GM18873 (cell line): ENCODE measurements around the gene BCL2L12.
"Not testable (repeated sequence)": the region's sequence is repeated elsewhere in the genome, so short reads cannot be mapped to it uniquely, and the experiment has no call there.

Experiments used
- ATAC-seq: cut with Tn5 transposase; IDR thresholded peaks from one replicate; pipeline ENCODE4 v1.9.1; 2021; ENCODE audit warnings: mild to moderate bottlenecking, moderate library complexity, moderate number of reproducible peaks; ENCODE audit not compliant: unreplicated experiment, low FRiP score

The BCL2L12 gene

GRCh38 chr19:49665351-49666119, at the start of gene BCL2L12, which contains the start of gene IRF3:
BCL2L12 (plus strand) TSS chr19:49665933; CDS start chr19:49666693, 760 bp downstream.
IRF3 (minus strand) TSS chr19:49665857; CDS start chr19:49664838, 1,019 bp downstream.
- ATAC-seq, result peak; percentile 71

GRCh38 chr19:49616532-49616931, 49.2 kb upstream of the BCL2L12 start:
- ATAC-seq, result no peak

GRCh38 chr19:49616945-49617344, 48.8 kb upstream of the BCL2L12 start:
- no peak for ATAC-seq

DNA sequence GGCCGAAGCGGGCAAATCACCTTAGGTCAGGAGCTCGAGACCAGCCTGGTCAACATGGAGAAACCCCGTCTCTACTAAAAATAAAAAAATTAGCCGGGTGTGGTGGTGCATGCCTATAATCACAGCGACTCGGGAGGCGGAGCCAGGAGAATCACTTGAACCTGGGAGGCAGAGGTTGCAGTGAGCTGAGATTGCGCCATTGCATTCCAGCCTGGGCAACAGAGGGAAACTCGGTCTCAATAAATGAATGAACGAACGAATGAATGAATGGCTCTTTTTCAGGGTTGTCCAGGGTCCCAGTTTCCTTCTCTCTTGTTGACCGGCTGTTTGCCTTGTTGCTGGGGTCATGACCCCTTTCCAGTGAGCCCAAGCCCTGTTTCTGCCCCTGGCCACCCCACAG, 47.9 kb upstream of the BCL2L12 start:
- ATAC-seq, result not testable (repeated sequence)

DNA sequence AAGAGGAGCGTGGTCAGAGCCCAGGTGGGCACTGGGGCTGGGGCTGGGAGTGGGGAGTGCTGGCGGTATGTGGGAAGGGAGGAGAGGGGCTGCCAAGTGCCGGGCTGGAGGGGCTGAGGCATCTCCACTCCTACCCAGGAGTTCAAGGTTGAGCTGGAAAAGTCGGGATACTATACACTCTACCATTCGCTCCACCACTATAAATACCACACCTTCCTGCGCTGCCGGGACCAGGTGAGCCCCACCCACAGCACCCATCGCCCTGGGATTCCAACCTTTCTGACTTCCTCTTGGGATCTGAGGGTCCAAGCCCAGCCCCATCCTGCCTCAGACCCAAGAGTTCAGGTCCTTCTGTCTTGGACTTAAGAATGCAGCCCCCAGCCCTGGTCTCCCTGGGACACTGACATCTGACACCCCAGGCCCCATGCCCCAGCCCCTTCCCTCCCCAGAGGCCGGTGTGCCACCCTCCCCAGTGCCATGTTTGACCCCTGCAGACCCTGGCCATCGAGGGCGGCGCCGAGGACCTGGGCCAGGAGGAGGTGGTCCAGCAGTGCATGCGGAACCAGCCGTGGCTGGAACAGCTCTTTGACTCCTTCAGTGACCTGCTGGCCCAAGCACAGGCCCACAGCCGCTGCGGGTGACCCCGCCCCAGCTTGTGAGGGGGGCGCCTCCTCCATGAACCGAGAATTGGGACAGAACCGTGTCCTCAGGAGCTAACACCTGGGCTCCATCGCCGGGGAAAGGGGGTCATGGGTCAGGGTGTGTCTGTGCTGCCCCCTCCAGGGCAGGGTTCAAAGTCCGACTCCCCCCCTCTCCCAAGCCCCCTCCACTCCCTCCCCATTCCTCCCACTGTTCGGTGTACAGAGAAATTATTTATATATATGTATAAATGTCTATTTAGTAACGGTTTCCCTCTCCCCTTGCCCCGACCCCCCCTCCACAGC, 40.5 kb upstream of the BCL2L12 start:
- no peak for ATAC-seq

GRCh38 chr19:49626226-49626625, 39.5 kb upstream of the BCL2L12 start:
- ATAC-seq, result no peak

DNA sequence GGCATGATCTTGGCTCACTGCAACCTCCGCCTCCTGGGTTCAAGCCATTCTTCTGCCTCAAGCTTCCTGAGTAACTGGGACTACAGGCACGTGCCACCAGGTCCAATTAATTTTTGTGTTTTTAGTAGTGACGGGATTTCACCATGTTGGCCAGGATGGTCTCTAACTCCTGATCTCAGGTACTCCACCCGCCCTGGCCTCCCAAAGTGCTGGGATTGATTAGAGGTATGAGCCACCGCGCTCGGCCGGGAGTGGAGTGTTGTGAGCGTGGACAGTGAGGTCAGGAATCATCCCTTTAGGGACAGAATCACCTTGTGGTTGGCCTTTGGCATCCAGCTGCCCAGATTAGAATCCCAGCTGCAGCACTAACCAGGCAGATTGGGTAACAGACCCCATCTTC, 36.1 kb upstream of the BCL2L12 start:
- ATAC-seq, result no peak

DNA sequence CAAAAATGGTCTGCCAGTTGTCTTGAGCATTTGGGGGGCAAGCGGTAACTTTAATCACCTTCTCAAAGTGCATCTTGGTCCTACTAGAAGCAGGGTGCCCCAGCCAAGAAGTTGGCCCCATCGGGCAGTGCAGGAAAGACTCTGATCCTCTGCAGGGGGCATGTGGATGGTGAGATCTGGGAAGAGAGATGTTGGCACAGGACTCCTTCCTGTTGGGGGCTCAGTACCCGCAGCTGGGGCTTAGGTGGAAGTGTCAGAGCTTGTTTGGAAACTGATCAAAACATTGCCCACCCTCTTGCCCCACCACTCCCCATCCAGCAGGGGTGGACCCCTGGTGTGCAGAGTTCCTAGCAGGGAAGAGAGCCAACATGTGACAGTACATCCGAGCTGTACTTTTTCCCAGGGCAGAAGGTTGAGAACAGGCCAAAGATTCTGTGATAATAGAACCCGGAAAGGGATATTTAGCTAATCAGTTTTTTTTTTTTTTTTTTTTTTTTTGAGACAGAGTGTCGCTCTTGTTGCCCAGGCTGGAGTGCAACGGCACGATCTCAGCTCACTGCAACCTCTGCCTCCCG, 34.6 kb upstream of the BCL2L12 start:
- ATAC-seq, result no peak

DNA sequence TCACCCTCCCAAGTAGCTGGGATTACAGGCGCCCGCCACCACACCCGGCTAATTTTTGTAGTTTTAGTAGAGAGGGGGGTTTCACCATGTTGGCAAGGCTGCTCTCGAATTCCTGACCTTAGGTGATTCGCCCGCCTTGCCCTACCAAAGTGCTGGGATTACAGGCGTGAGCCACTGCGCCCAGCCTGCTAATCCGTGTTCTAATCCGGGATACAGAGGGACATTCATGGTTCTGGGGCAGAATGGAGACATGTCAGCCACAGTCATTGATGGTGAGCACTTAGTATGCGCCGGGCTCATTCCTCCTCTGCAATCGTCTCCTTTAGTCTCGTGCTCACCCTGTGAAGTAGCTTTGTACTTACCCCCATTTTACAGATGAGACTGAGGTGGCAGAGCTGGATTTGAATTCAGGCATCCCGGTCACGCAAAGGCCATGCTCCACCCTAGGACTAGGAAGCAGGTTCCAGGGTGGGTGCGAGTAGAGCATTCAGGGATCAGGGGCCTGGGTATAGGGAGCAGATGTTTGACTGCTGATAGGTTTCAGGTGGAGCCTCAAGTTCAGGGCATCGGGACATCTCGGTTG, 34.0 kb upstream of the BCL2L12 start:
- no peak for ATAC-seq

- no peak for ATAC-seq
These were observed 33.2 kb upstream of the BCL2L12 start for GRCh38 chr19:49632576-49632975.

GRCh38 chr19:49633273-49633672, 32.5 kb upstream of the BCL2L12 start:
- not testable (repeated sequence) for ATAC-seq

- no peak for ATAC-seq
These were observed 30.1 kb upstream of the BCL2L12 start for GRCh38 chr19:49635530-49636232.

GRCh38 chr19:49636233-49636932, 29.4 kb upstream of the BCL2L12 start:
- no peak for ATAC-seq

DNA sequence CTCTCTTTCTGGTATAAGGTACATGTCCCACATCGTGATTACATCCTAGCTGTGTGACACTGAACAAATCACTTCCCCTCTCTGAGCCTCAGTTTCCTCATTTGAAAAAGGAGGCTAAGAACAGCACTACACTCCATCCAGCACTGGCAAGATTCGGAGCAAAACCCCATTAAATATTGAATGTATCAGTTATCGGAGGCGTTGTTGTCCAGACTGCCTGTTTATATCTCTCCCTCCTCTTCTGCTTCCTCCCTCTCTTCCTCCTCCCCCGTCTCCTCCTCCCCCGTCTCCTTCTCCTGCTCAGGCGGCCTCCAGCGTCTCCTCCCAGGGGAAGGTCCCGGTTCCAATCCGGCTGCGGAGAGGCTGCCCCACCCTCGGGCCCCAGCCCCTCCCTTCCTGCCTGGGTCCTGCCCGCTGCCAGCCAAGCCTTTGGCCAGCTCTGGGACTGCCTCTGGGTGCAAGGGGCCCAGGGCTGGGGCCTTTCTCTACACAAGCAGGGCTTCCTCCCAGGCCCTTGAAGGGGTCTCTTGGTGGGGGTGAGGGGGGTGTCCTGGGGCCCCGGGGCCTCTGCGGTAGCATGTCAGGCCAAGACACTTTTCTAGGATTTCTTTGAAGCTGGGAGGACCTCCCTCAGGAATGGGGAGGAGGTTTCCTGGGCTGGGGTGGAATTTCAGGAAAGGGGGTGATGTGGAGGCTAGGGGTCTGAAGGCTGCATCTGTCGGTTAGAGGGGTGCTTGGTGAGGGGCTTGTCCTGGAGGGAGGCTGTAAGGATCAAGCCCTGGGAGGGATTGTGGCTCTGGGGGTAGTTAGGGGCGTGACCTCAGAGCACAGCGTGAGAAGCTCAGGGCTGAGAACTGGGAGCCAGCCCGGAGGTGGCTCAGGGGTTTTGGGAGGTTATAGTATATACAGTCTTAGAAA, 27.7 kb upstream of the BCL2L12 start:
- no peak for ATAC-seq

GRCh38 chr19:49639401-49640112, 26.2 kb upstream of the BCL2L12 start:
- no peak for ATAC-seq

DNA sequence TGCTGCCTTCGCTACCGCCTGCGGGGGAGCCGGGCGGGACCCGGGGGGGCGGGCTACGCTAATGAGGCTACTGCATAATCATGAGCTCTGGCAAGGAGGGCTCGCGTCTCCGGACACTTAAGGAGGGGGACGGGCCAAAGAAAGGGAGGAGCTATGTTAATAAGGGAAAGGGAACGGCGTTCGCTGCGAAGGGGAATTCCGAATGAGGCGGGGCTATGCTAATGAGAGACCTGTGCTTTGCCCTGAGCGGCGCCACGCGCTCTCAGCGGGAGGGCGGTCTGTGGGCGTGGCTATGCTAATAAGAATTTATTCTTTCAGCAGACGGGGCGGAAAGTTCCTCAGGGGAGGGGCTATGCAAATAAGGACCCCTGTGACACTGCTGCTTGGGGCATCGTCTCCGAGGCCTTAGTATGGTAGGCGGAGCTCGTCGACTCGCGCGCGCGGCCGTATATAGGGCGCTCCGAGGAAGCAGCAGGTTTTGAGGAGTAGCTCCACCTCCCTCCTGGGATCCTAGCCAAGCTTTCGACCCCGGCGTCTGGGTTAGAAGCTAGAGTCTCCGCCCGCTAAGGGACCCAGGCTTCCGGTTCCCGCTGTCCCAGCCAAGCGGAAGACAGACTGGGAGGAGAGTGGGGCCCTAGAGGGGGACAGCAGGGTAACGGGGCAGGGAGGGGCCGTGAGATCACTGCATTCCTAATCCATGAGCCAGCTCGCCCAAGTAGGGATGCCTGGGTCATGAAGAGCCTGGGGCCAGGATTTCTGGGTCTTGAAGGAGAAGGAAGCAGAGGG, 25.4 kb upstream of the BCL2L12 start, which contains the start of gene RRAS:
TSS of gene RRAS (minus strand) at position 31 of the 786 bp plus-strand sequence. CDS start 45 bp downstream, outside the sequence.
- ATAC-seq, result peak; percentile 65
